ENCODE measurements around the gene CRYBG2. TPM values are rescaled to one million over a fixed set of nuclear protein-coding genes. Genes with fewer than 3 reads are reported as not detected.

The CRYBG2 gene
- total and polyA plus RNA-seq, 10 of the 15 experiments (the other 5 are each of a cell fraction or from before 2014, with no cell fraction given), result 0.03 to 1.2 (median 0.11) TPM; not detected in 4

- TF ChIP-seq CUX1 (IDR thresholded peaks at IDR 0.05; ENCODE audit: insufficient replicate concordance, low read depth, low read length) (no peak), BCL3 (IDR thresholded peaks at IDR 0.05; ENCODE audit: borderline replicate concordance, insufficient read depth, low read depth, low read length, poor library complexity, severe bottlenecking) (no peak), KAT2A (conservative IDR thresholded peaks at IDR 0.05; ENCODE audit: control insufficient read depth, low read depth, low read length) (no peak), POU2F2 (IDR thresholded peaks at IDR 0.05; ENCODE audit: borderline replicate concordance, low read depth, low read length) (0 out of 3 replicates have a peak, but pooled peaks have one; percentile 26), NR2C2 (IDR thresholded peaks at IDR 0.05; ENCODE audit: borderline replicate concordance, control insufficient read depth, insufficient read length, low read depth) (no peak), LARP7 (IDR thresholded peaks at IDR 0.05) (no peak), SMARCA5 (IDR thresholded peaks at IDR 0.05) (no peak), CBX5 (IDR thresholded peaks at IDR 0.05; ENCODE audit: low read depth) (no peak), CHD4 (IDR thresholded peaks at IDR 0.05) (no peak), ZZZ3 (IDR thresholded peaks at IDR 0.05; ENCODE audit: control insufficient read depth, insufficient read length, low read depth) (no peak), HSF1 (IDR thresholded peaks at IDR 0.05; ENCODE audit: low read depth, low read length) (no peak), SMAD5 (IDR thresholded peaks at IDR 0.05; ENCODE audit: low read depth) (no peak), ZNF217 (IDR thresholded peaks at IDR 0.05) (no peak), CREM (IDR thresholded peaks at IDR 0.05; ENCODE audit: low read depth) (no peak), PKNOX1 (IDR thresholded peaks at IDR 0.05) (no peak), RB1 (IDR thresholded peaks at IDR 0.05; ENCODE audit: borderline replicate concordance) (no peak), ASH2L (IDR thresholded peaks at IDR 0.05; ENCODE audit: borderline replicate concordance, low read depth) (no peak), CBFB (IDR thresholded peaks at IDR 0.05; ENCODE audit: low read depth) (no peak), PBX3 (IDR thresholded peaks at IDR 0.05; ENCODE audit: insufficient replicate concordance, low read depth, low read length) (no peak), TCF12 (IDR thresholded peaks at IDR 0.05; ENCODE audit: low read depth, low read length) (peak; percentile 85)
Observed at GRCh38 chr1:26287033-26287711, 66.8 kb downstream of the CRYBG2 start (continued).

Measured in GM12878 (cell line).